SU-DHL-6 (cell line): ENCODE measurements around the gene PLD3.

Experiments used
- EZH2phosphoT487 ChIP-seq: fragments of 200-600 bp; sonication (generic), shearing (Covaris generic); conservative IDR thresholded peaks from 2 replicates; pipeline ENCODE4 v1.6.1; 2018; ENCODE audit warnings: mild to moderate bottlenecking, antibody characterized with exemption, low read length, moderate library complexity, mixed read lengths
- TF ChIP-seq, protein P1 (sequence below): fragments of 200-600 bp; sonication (generic); IDR thresholded peaks from one replicate; pipeline ENCODE4 v1.5.1; 2017; ENCODE audit warnings: antibody characterized with exemption, mild to moderate bottlenecking, low read length, moderate library complexity; ENCODE audit not compliant: insufficient read depth, poor library complexity, severe bottlenecking

DNA sequence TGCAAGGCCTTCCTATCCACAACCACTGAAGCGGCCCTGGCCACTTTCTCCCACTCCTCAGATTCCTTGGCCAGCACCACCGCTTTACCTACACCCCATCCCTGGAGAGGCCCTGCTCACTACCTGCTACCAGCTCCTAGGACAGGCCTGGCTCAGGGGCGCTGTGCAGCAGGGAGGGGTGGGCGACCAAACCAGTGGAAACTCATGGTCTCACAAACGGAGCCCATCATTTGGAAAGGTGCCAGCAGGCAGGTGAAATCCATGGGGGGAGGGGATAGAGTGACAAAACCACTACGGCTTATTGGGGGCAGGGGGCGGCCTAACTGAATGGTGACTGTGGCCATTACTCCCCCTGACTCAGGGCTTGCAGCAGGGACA is 27.9 kb upstream of the PLD3 start:
- TF ChIP-seq, protein P1, sequence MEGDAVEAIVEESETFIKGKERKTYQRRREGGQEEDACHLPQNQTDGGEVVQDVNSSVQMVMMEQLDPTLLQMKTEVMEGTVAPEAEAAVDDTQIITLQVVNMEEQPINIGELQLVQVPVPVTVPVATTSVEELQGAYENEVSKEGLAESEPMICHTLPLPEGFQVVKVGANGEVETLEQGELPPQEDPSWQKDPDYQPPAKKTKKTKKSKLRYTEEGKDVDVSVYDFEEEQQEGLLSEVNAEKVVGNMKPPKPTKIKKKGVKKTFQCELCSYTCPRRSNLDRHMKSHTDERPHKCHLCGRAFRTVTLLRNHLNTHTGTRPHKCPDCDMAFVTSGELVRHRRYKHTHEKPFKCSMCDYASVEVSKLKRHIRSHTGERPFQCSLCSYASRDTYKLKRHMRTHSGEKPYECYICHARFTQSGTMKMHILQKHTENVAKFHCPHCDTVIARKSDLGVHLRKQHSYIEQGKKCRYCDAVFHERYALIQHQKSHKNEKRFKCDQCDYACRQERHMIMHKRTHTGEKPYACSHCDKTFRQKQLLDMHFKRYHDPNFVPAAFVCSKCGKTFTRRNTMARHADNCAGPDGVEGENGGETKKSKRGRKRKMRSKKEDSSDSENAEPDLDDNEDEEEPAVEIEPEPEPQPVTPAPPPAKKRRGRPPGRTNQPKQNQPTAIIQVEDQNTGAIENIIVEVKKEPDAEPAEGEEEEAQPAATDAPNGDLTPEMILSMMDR: no peak
- no peak for TF ChIP-seq EZH2phosphoT487
